Muscle layer of duodenum (tissue), 2 donors: Measurements from ENCODE around the gene LRRC75B.

Experiments used
- H3K27ac ChIP-seq: one replicate; pipeline ENCODE4 v1.7.0; 2013; ENCODE audit warnings: mild to moderate bottlenecking, low read length
- H3K27me3 ChIP-seq: one replicate; pipeline ENCODE4 v1.7.0; 2013; ENCODE audit warnings: low read depth, mild to moderate bottlenecking, control low read depth, low read length
- H3K36me3 ChIP-seq, 2 donors: one replicate each; pipeline ENCODE4 v1.7.0; 2013; ENCODE audit warnings: low read length in 2 of 2, control low read depth in 1 of 2, mild to moderate bottlenecking in 1 of 2; ENCODE audit not compliant: insufficient read depth in 2 of 2, control insufficient read depth in 1 of 2
- H3K4me1 ChIP-seq, 2 donors: one replicate each; pipeline ENCODE4 v1.7.0; 2013; ENCODE audit warnings: low read length in 2 of 2, mild to moderate bottlenecking in 2 of 2, control low read depth in 1 of 2, moderate library complexity in 1 of 2; ENCODE audit not compliant: insufficient read depth in 2 of 2, control insufficient read depth in 1 of 2
- H3K4me3 ChIP-seq, 2 donors: one replicate each; pipeline ENCODE4 v1.7.0; 2013; ENCODE audit warnings: low read length in 2 of 2, low read depth in 1 of 2, mild to moderate bottlenecking in 1 of 2
- H3K9me3 ChIP-seq, 2 donors: one replicate each; pipeline ENCODE4 v1.7.0; 2013; ENCODE audit warnings: low read length in 2 of 2, control low read depth in 1 of 2, mild to moderate bottlenecking in 1 of 2; ENCODE audit not compliant: control insufficient read depth in 1 of 2
- donor health status: healthy.

The LRRC75B gene

GRCh38 chr22:24591286-24591830 is 1.5 kb downstream of the LRRC75B start:
- H3K27ac ChIP-seq: no peak overlapping the region
- H3K4me3 ChIP-seq: no peak overlapping the region
- no peaks in the 10 kb centered on the region for H3K27me3 ChIP-seq
- peaks cover 0 to 23% of the 10 kb centered on the region in 2 donors for H3K4me1 ChIP-seq
- H3K9me3 ChIP-seq: no peaks in the 10 kb centered on the region
- H3K36me3 ChIP-seq: peaks cover 0 to 29% of the 10 kb centered on the region in 2 donors

GRCh38 chr22:24590596-24591173 is 2.2 kb downstream of the LRRC75B start:
- Histone ChIP-seq H3K9me3 (no peaks in the 10 kb centered on the region), H3K27me3 (no peaks in the 10 kb centered on the region), H3K36me3 (peaks cover 0 to 36% of the 10 kb centered on the region in 2 donors), H3K4me1 (peaks cover 0 to 23% of the 10 kb centered on the region in 2 donors), H3K27ac (no peak overlapping the region), H3K4me3 (no peak overlapping the region)

GRCh38 chr22:24589518-24590030 is 3.3 kb downstream of the LRRC75B start:
- H3K4me1 ChIP-seq: peaks cover 0 to 23% of the 10 kb centered on the region in 2 donors
- H3K27ac ChIP-seq: no peak overlapping the region
- H3K9me3 ChIP-seq: no peaks in the 10 kb centered on the region
- peaks cover 0 to 37% of the 10 kb centered on the region in 2 donors for H3K36me3 ChIP-seq
- H3K4me3 ChIP-seq: no peak overlapping the region
- no peaks in the 10 kb centered on the region for H3K27me3 ChIP-seq

- no peak overlapping the region for H3K4me3 ChIP-seq
- peaks cover 3 to 28% of the 10 kb centered on the region in 2 donors for H3K4me1 ChIP-seq
- no peaks in the 10 kb centered on the region for H3K27me3 ChIP-seq
- H3K27ac ChIP-seq: no peak overlapping the region
- H3K36me3 ChIP-seq: peaks cover 0 to 37% of the 10 kb centered on the region in 2 donors
- no peaks in the 10 kb centered on the region for H3K9me3 ChIP-seq
Measured at GRCh38 chr22:24588757-24589481, 4.0 kb downstream of the LRRC75B start.

- H3K4me1 ChIP-seq: peaks cover 7 to 28% of the 10 kb centered on the region in 2 donors
- no peak overlapping the region for H3K27ac ChIP-seq
- peaks cover 0 to 37% of the 10 kb centered on the region in 2 donors for H3K36me3 ChIP-seq
Measured at GRCh38 chr22:24588381-24588756, 4.5 kb downstream of the LRRC75B start.

GRCh38 chr22:24587948-24588347 is 4.9 kb downstream of the LRRC75B start:
- Histone ChIP-seq H3K36me3 (peaks cover 0 to 37% of the 10 kb centered on the region in 2 donors), H3K4me1 (peaks cover 9 to 29% of the 10 kb centered on the region in 2 donors), H3K9me3 (no peaks in the 10 kb centered on the region), H3K27ac (no peak overlapping the region), H3K27me3 (no peaks in the 10 kb centered on the region), H3K4me3 (no peak overlapping the region)

More at GRCh38 chr22:24588381-24588756, 4.5 kb downstream of the LRRC75B start:
- no peaks in the 10 kb centered on the region for H3K27me3 ChIP-seq
- no peak overlapping the region for H3K4me3 ChIP-seq
- no peaks in the 10 kb centered on the region for H3K9me3 ChIP-seq

- Histone ChIP-seq H3K9me3 (no peaks in the 10 kb centered on the region), H3K4me1 (peaks cover 9 to 24% of the 10 kb centered on the region in 2 donors), H3K36me3 (peaks cover 0 to 37% of the 10 kb centered on the region in 2 donors), H3K27me3 (no peaks in the 10 kb centered on the region), H3K27ac (no peak overlapping the region), H3K4me3 (no peak overlapping the region)
Measured at GRCh38 chr22:24587251-24587650, 5.6 kb downstream of the LRRC75B start.

GRCh38 chr22:24585927-24586546 is 6.8 kb downstream of the LRRC75B start:
- Histone ChIP-seq H3K36me3 (peaks cover 0 to 37% of the 10 kb centered on the region in 2 donors), H3K27me3 (no peaks in the 10 kb centered on the region), H3K4me3 (no peak overlapping the region), H3K4me1 (peaks cover 9 to 17% of the 10 kb centered on the region in 2 donors), H3K27ac (no peak overlapping the region), H3K9me3 (no peaks in the 10 kb centered on the region)

GRCh38 chr22:24585461-24585860 is 7.4 kb downstream of the LRRC75B start:
- H3K27ac ChIP-seq: no peak overlapping the region
- H3K4me1 ChIP-seq: peaks cover 9 to 17% of the 10 kb centered on the region in 2 donors
- no peak overlapping the region for H3K4me3 ChIP-seq
- H3K27me3 ChIP-seq: no peaks in the 10 kb centered on the region
- no peaks in the 10 kb centered on the region for H3K9me3 ChIP-seq
- peaks cover 0 to 37% of the 10 kb centered on the region in 2 donors for H3K36me3 ChIP-seq

- peaks cover 9 to 17% of the 10 kb centered on the region in 2 donors for H3K4me1 ChIP-seq
- H3K36me3 ChIP-seq: peaks cover 0 to 37% of the 10 kb centered on the region in 2 donors
- no peak overlapping the region for H3K27ac ChIP-seq
- no peaks in the 10 kb centered on the region for H3K27me3 ChIP-seq
- no peaks in the 10 kb centered on the region for H3K9me3 ChIP-seq
- H3K4me3 ChIP-seq: no peak overlapping the region
Measured at GRCh38 chr22:24584871-24585411, 7.9 kb downstream of the LRRC75B start.
